Liver (tissue), 9 donors: ENCODE data around the gene TBC1D10A. TPM values are rescaled to one million over a fixed set of nuclear protein-coding genes. Genes with fewer than 3 reads are reported as not detected.
A peak's percentile ranks its signal among the peaks of the same experiment; 100 is the strongest.

Experiments
- DNase-seq: peaks from one replicate; pipeline ENCODE4 v3.0.0-alpha.2; 2017; ENCODE audit warnings: low spot score
- H3K27ac ChIP-seq, 2 donors: one replicate each; pipeline ENCODE4 v1.7.0; 2013; ENCODE audit warnings: inconsistent platforms in 2 of 2, low read length in 2 of 2, control low read depth in 1 of 2, low read depth in 1 of 2, mild to moderate bottlenecking in 1 of 2
- H3K27me3 ChIP-seq, 4 donors: one replicate each; pipeline versions ENCODE4 v1.6.1 to v1.7.0; 2013; ENCODE audit warnings: low read length in 3 of 4, inconsistent platforms in 1 of 4, mild to moderate bottlenecking in 1 of 4, moderate library complexity in 1 of 4; ENCODE audit not compliant: control insufficient read depth in 4 of 4, insufficient read depth in 4 of 4
- H3K36me3 ChIP-seq, 4 donors: one replicate each; pipeline versions ENCODE4 v1.6.1 to v1.7.0; 2013; ENCODE audit warnings: low read length in 3 of 4, mild to moderate bottlenecking in 3 of 4, low read depth in 1 of 4, moderate library complexity in 1 of 4; ENCODE audit not compliant: control insufficient read depth in 4 of 4, insufficient read depth in 3 of 4
- H3K4me1 ChIP-seq, 4 donors: one replicate each; pipeline versions ENCODE4 v1.6.1 to v1.7.0; 2013; ENCODE audit warnings: low read length in 3 of 4, mild to moderate bottlenecking in 3 of 4, moderate library complexity in 1 of 4; ENCODE audit not compliant: control insufficient read depth in 4 of 4, insufficient read depth in 4 of 4
- H3K4me3 ChIP-seq, 3 donors: one replicate each; pipeline versions ENCODE4 v1.6.1 to v1.7.0; 2013; ENCODE audit warnings: low read length in 3 of 3, control low read depth in 1 of 3, low read depth in 1 of 3, mild to moderate bottlenecking in 1 of 3
- H3K9ac ChIP-seq, 2 donors: one replicate each; pipeline ENCODE4 v1.7.0; 2013; ENCODE audit warnings: low read length in 2 of 2, mild to moderate bottlenecking in 2 of 2, moderate library complexity in 2 of 2, control low read depth in 1 of 2, low read depth in 1 of 2
- H3K9me3 ChIP-seq, 4 donors: one replicate each; pipeline versions ENCODE4 v1.6.1 to v1.7.0; 2013; ENCODE audit warnings: low read length in 3 of 4; ENCODE audit not compliant: control insufficient read depth in 4 of 4
- EGR1 ChIP-seq, 2 donors: IDR thresholded peaks; 2 replicates each; pipeline ENCODE4 v1.6.1; 2016 to 2018; ENCODE audit warnings: antibody characterized with exemption in 2 of 2, low read depth in 2 of 2
- FOXA2 ChIP-seq: IDR thresholded peaks from 2 replicates; pipeline ENCODE4 v1.6.1; 2016; ENCODE audit warnings: antibody characterized with exemption
- HNF4A ChIP-seq, 2 donors: conservative IDR thresholded peaks; 2 replicates each; pipeline ENCODE4 v1.6.1; 2016; ENCODE audit warnings: antibody characterized with exemption in 2 of 2, mild to moderate bottlenecking in 2 of 2
- HNF4G ChIP-seq: IDR thresholded peaks from 2 replicates; pipeline ENCODE4 v1.6.1; 2016; ENCODE audit warnings: antibody characterized with exemption
- MAX ChIP-seq: IDR thresholded peaks from 2 replicates; pipeline ENCODE4 v1.6.1; 2016; ENCODE audit warnings: antibody characterized with exemption
- NR2F2 ChIP-seq: IDR thresholded peaks from 2 replicates; pipeline ENCODE4 v1.6.1; 2016; ENCODE audit warnings: antibody characterized with exemption
- RAD21 ChIP-seq, 2 donors: IDR thresholded peaks; 2 replicates each; pipeline ENCODE4 v1.6.1; 2016; ENCODE audit warnings: antibody characterized with exemption in 2 of 2, mild to moderate bottlenecking in 2 of 2
- REST ChIP-seq: IDR thresholded peaks from 2 replicates; pipeline ENCODE4 v1.6.1; 2016; ENCODE audit warnings: antibody characterized with exemption, mild to moderate bottlenecking
- RXRA ChIP-seq, 2 donors: IDR thresholded peaks; 2 replicates each; pipeline ENCODE4 v1.6.1; 2017 to 2018; ENCODE audit warnings: antibody characterized with exemption in 2 of 2, mild to moderate bottlenecking in 1 of 2
- SP1 ChIP-seq: IDR thresholded peaks from 2 replicates; pipeline ENCODE4 v1.6.1; 2018; ENCODE audit warnings: antibody characterized with exemption, mild to moderate bottlenecking
- TAF1 ChIP-seq: conservative IDR thresholded peaks from 2 replicates; pipeline ENCODE4 v1.6.1; 2016; ENCODE audit warnings: antibody characterized with exemption, mild to moderate bottlenecking
- YY1 ChIP-seq: IDR thresholded peaks from 2 replicates; pipeline ENCODE4 v1.6.1; 2016; ENCODE audit warnings: antibody characterized with exemption, mild to moderate bottlenecking
- WGBS: extraction: QIAGEN DNeasy Blood & Tissue Kit; methylation state at CpG from one replicate; pipeline ENCODE4 v1.1.7; 2013; 5-methylcytosine and 5-hydroxymethylcytosine counted together
- polyA plus RNA-seq, 2 donors: library from polyadenylated mRNA; stranded (reverse) in 1 of 2; unstranded in 1 of 2; fragments of 200-250 nt in 1 of 2; fragments of >200 nt in 1 of 2; fragmentation: Nextera tagmentation in 1 of 2; extraction: Ambion mirVana in 1 of 2; gene quantifications; one replicate each; pipeline versions ENCODE4 v1.2.1 to v1.2.3, GENCODE V29; 2013 to 2015
- total RNA-seq, 2 donors: library from RNA; depleted of rRNA; stranded (reverse); fragments of >200 nt; gene quantifications; one replicate each; pipeline ENCODE4 v1.2.3, GENCODE V29; 2014
- donor health status: healthy.
- donor health status: healthy.
- donor health status: healthy.
- donor health status: healthy.
- donor health status: healthy.

The TBC1D10A gene
- total and polyA plus RNA-seq, 4 donors, result 3.6 to 9.2 (median 8.2) TPM

- H3K4me1 ChIP-seq, result peaks cover 8 to 44% (median 33%) of the 10 kb centered on the region in 4 donors
- TF ChIP-seq REST, result peak; percentile 44
- peak; percentile 61 for TF ChIP-seq YY1
- TF ChIP-seq RXRA (IDR thresholded peaks at IDR 0.05), result peak in 1 of 2 donors; percentile 6
- TF ChIP-seq MAX, result no peak
- no peak for TF ChIP-seq TAF1
- peak; percentile 76 for TF ChIP-seq SP1
- TF ChIP-seq EGR1 (IDR thresholded peaks at IDR 0.05; ENCODE audit: low read depth in 2 of 2), result peak in 1 of 2 donors; percentile 13
- TF ChIP-seq HNF4A (conservative IDR thresholded peaks at IDR 0.05), result no peak
- peak in 1 of 2 donors; percentile 19 for TF ChIP-seq RAD21 (IDR thresholded peaks at IDR 0.05)
- no peak for TF ChIP-seq HNF4G
- TF ChIP-seq FOXA2, result no peak
- H3K9ac ChIP-seq, result peak within 1 kb of the TSS; percentile 60 to 77
- under 1% methylated on average over 85 of the region's 85 CpGs for WGBS
- H3K27ac ChIP-seq, result peak within 1 kb of the TSS; percentile 62 to 75
- H3K27me3 ChIP-seq, result no peaks in the 10 kb centered on the region
- peak within 1 kb of the TSS; percentile 51 to 73 (median 66) for H3K4me3 ChIP-seq
- peak; percentile 97 for DNase-seq
- peaks cover 4 to 30% (median 10%) of the 10 kb centered on the region in 4 donors for H3K36me3 ChIP-seq
- no peaks in the 10 kb centered on the region for H3K9me3 ChIP-seq
Measured at GRCh38 chr22:30289141-30289979, 37.4 kb downstream of the TBC1D10A start, which contains the start of gene CASTOR1. CASTOR1 (minus strand) TSS chr22:30289505; CDS start chr22:30289497, 8 bp downstream.

- Histone ChIP-seq H3K27ac (peak overlapping the region; percentile 62 to 75), H3K9me3 (no peaks in the 10 kb centered on the region), H3K4me1 (peaks cover 8 to 44% (median 33%) of the 10 kb centered on the region in 4 donors), H3K27me3 (no peaks in the 10 kb centered on the region), H3K36me3 (peaks cover 4 to 22% (median 8%) of the 10 kb centered on the region in 4 donors), H3K4me3 (peak overlapping the region; percentile 38 to 73 (median 66)), H3K9ac (peak overlapping the region; percentile 60 to 77)
- WGBS, result 18% methylated on average over 27 of the region's 27 CpGs
- no peak for DNase-seq
- no peak for TF ChIP-seq SP1
- TF ChIP-seq HNF4A (conservative IDR thresholded peaks at IDR 0.05), result peak in 1 of 2 donors; percentile 7
- TF ChIP-seq NR2F2, result peak; percentile 11
Measured at GRCh38 chr22:30288419-30289140, 38.2 kb downstream of the TBC1D10A start.
